OCI-LY1 (cell line): ENCODE results near the gene BRD4.
"Not testable (repeated sequence)": the region's sequence is repeated elsewhere in the genome, so short reads cannot be mapped to it uniquely, and the experiment has no call there.

ENCODE experiments used
- H2AFZ ChIP-seq: fragments of 200-600 bp; sonication (generic), shearing (Covaris generic); 2 replicates; pipeline ENCODE4 v1.6.0; 2014; ENCODE audit warnings: antibody characterized with exemption, mild to moderate bottlenecking, low read length
- H3F3A ChIP-seq: fragments of 200-600 bp; sonication (generic), shearing (Covaris generic); 2 replicates; pipeline ENCODE4 v1.6.0; 2014; ENCODE audit warnings: mild to moderate bottlenecking, antibody characterized with exemption, low read length, moderate library complexity; ENCODE audit not compliant: insufficient read depth
- H3K27ac ChIP-seq: fragments of 200-600 bp; sonication (generic); 2 replicates; pipeline ENCODE4 v1.5.1; 2014; ENCODE audit warnings: low read length, mixed run types, mild to moderate bottlenecking, low read depth; ENCODE audit not compliant: poor library complexity, severe bottlenecking
- H3K27me3 ChIP-seq: fragments of 200-600 bp; sonication (generic); 2 replicates; pipeline ENCODE4 v1.6.0; 2014; ENCODE audit warnings: antibody characterized with exemption, mild to moderate bottlenecking, low read length, moderate library complexity; ENCODE audit not compliant: insufficient read depth
- H3K36me3 ChIP-seq: fragments of 200-600 bp; sonication (generic); 2 replicates; pipeline ENCODE4 v1.6.1; 2014; ENCODE audit warnings: mild to moderate bottlenecking, antibody characterized with exemption, low read length, moderate library complexity, mixed read lengths; ENCODE audit not compliant: insufficient read depth
- H3K4me1 ChIP-seq: fragments of 200-600 bp; sonication (generic); 2 replicates; pipeline ENCODE4 v1.5.1; 2014; ENCODE audit warnings: mild to moderate bottlenecking, low read length, moderate library complexity; ENCODE audit not compliant: insufficient read depth, severe bottlenecking
- H3K4me2 ChIP-seq: fragments of 200-600 bp; sonication (generic), shearing (Covaris generic); 2 replicates; pipeline ENCODE4 v1.6.1; 2014; ENCODE audit warnings: low read length
- H3K4me3 ChIP-seq: fragments of 200-600 bp; sonication (generic); 2 replicates; pipeline ENCODE4 v1.5.1; 2014; ENCODE audit warnings: low read length, low read depth, mild to moderate bottlenecking, mixed read lengths; ENCODE audit not compliant: poor library complexity, severe bottlenecking
- H3K79me2 ChIP-seq: fragments of 200-600 bp; shearing (Covaris generic); 2 replicates; pipeline ENCODE4 v1.6.1; 2016; ENCODE audit warnings: mixed run types, low read length, mixed read lengths; ENCODE audit not compliant: insufficient read depth
- H3K9ac ChIP-seq: fragments of 200-600 bp; sonication (generic), shearing (Covaris generic); 2 replicates; pipeline ENCODE4 v1.6.1; 2014; ENCODE audit warnings: mild to moderate bottlenecking, low read length, mixed read lengths
- H3K9me2 ChIP-seq: fragments of 200-600 bp; sonication (generic), shearing (Covaris generic); 2 replicates; pipeline ENCODE4 v1.6.1; 2014; ENCODE audit warnings: low read depth, mild to moderate bottlenecking, low read length, mixed read lengths
- H3K9me3 ChIP-seq: fragments of 200-600 bp; shearing (Covaris generic); 2 replicates; pipeline ENCODE4 v1.6.1; 2014; ENCODE audit warnings: low read length, mixed read lengths
- H4K20me1 ChIP-seq: fragments of 200-600 bp; sonication (generic), shearing (Covaris generic); 2 replicates; pipeline ENCODE4 v1.6.0; 2016; ENCODE audit warnings: mild to moderate bottlenecking, low read length; ENCODE audit not compliant: insufficient read depth
- EZH2 ChIP-seq: fragments of 200-600 bp; sonication (generic), shearing (Covaris generic); IDR thresholded peaks from 2 replicates; pipeline ENCODE4 v1.8.0; 2017; ENCODE audit warnings: borderline replicate concordance, mixed run types, mild to moderate bottlenecking, antibody characterized with exemption, low read length, moderate library complexity, mixed read lengths
- TF ChIP-seq, protein P1 (sequence below): fragments of 200-600 bp; sonication (generic), shearing (Covaris generic); IDR thresholded peaks from 2 replicates; pipeline ENCODE4 v1.5.1; 2017; ENCODE audit warnings: mild to moderate bottlenecking, antibody characterized with exemption, low read length, moderate library complexity, mixed read lengths

BRD4 gene

GRCh38 chr19:15353908-15354307 is 21.6 kb upstream of the BRD4 start:
- Histone ChIP-seq H3K36me3 (peaks cover 51% of the 10 kb centered on the region), H3K4me1 (no peaks in the 10 kb centered on the region), H3K27me3 (no peaks in the 10 kb centered on the region), H3K4me2 (no peak overlapping the region), H3F3A (no peaks in the 10 kb centered on the region), H3K27ac (no peak overlapping the region), H3K9me2 (no peaks in the 10 kb centered on the region), H3K4me3 (no peak overlapping the region), H3K9me3 (no peaks in the 10 kb centered on the region), H3K9ac (no peak overlapping the region), H2AFZ (no peak overlapping the region), H4K20me1 (no peaks in the 10 kb centered on the region), H3K79me2 (no peaks in the 10 kb centered on the region)
- TF ChIP-seq, protein P1, sequence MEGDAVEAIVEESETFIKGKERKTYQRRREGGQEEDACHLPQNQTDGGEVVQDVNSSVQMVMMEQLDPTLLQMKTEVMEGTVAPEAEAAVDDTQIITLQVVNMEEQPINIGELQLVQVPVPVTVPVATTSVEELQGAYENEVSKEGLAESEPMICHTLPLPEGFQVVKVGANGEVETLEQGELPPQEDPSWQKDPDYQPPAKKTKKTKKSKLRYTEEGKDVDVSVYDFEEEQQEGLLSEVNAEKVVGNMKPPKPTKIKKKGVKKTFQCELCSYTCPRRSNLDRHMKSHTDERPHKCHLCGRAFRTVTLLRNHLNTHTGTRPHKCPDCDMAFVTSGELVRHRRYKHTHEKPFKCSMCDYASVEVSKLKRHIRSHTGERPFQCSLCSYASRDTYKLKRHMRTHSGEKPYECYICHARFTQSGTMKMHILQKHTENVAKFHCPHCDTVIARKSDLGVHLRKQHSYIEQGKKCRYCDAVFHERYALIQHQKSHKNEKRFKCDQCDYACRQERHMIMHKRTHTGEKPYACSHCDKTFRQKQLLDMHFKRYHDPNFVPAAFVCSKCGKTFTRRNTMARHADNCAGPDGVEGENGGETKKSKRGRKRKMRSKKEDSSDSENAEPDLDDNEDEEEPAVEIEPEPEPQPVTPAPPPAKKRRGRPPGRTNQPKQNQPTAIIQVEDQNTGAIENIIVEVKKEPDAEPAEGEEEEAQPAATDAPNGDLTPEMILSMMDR: no peak
- TF ChIP-seq EZH2: no peak

- not testable (repeated sequence) for H3K79me2 ChIP-seq, H3K9me3 ChIP-seq, H3K9me2 ChIP-seq, H3F3A ChIP-seq, H3K4me1 ChIP-seq, H4K20me1 ChIP-seq, H3K27ac ChIP-seq, H2AFZ ChIP-seq, H3K4me3 ChIP-seq, H3K4me2 ChIP-seq, H3K27me3 ChIP-seq, H3K9ac ChIP-seq
- peaks cover 37% of the 10 kb centered on the region for H3K36me3 ChIP-seq
These were observed 20.2 kb upstream of the BRD4 start for GRCh38 chr19:15352535-15352934.

DNA sequence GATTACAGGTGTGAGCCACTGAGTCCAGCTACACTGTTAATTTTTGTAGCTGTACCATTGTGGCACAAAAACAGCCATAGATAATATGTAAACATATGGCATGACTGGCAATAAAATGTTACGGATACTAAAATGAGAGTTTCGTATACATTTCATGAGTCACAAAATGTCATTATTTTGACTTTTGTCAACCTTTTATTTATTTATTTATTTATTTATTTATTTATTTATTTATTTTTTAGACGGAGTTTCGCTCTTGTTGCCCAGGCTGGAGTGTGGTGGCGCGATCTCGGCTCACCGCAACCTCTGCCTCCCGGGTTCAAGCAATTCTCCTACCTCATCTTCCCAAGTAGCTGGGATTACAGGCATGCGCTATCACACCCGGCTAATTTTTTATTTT is 9.0 kb upstream of the BRD4 start:
- not testable (repeated sequence) for H3K4me3 ChIP-seq

DNA sequence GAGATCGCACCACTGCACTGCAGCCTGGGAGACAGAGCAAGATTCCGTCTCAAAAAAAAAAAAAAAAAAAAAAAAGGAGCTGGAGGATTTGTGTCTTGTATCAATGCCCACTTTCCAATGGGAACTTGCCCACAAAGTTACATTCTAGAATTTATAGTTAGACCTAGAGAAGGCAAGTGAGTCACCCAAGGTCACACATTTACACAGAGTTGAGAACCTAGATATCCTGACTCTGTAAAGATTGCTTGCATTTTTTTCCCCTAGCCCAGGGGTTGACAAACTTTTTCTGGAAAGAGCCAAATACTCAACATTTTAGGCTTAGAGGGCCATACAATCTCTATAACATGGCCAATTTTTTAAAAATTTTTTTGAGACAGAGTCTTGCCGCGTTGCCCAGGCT is 7.7 kb upstream of the BRD4 start:
- Histone ChIP-seq H3K27ac (no peak overlapping the region), H3K27me3 (no peaks in the 10 kb centered on the region), H2AFZ (no peak overlapping the region), H3K4me2 (no peak overlapping the region), H3F3A (no peaks in the 10 kb centered on the region), H3K36me3 (peaks cover 19% of the 10 kb centered on the region), H3K9me2 (no peaks in the 10 kb centered on the region), H4K20me1 (no peaks in the 10 kb centered on the region), H3K9me3 (no peaks in the 10 kb centered on the region), H3K4me1 (no peaks in the 10 kb centered on the region), H3K4me3 (no peak overlapping the region), H3K79me2 (no peaks in the 10 kb centered on the region), H3K9ac (no peak overlapping the region)
- TF ChIP-seq EZH2: no peak
- TF ChIP-seq, protein P1: no peak

More for the DNA sequence above, 9.0 kb upstream of the BRD4 start:
- not testable (repeated sequence) for H3K9me3 ChIP-seq, H2AFZ ChIP-seq, H3F3A ChIP-seq, H3K4me2 ChIP-seq, H3K27ac ChIP-seq, H3K27me3 ChIP-seq, H3K4me1 ChIP-seq, H4K20me1 ChIP-seq, H3K9ac ChIP-seq, H3K79me2 ChIP-seq, H3K9me2 ChIP-seq
- H3K36me3 ChIP-seq: peaks cover 19% of the 10 kb centered on the region
